HepG2 (cell line): ENCODE measurements around the gene EPHA4. TPM values are rescaled to one million over a fixed set of nuclear protein-coding genes. Genes with fewer than 3 reads are reported as not detected.

Experiments
- ATAC-seq: fragments of 200-7000 bp; cut with Tn5 transposase; 3 replicates; pipeline ENCODE4 v1.9.1; 2020; ENCODE audit warnings: mild to moderate bottlenecking, moderate library complexity
- BruUV-seq: library from RNA; stranded (reverse); fragments of 400-500 nt; replicated peaks from 2 replicates; lab custom pipeline; 2021; lab: Mats Ljungman, UMichigan
- CTCF ChIA-PET: fragments of 300-600 bp; formaldehyde crosslinking; extraction: SDS; loops from one replicate; lab custom pipeline; 2021; ENCODE audit warnings: low total read pairs, inconsistent platforms, low intra/inter-chr PET ratio; lab: Yijun Ruan, JAX
- POLR2A ChIA-PET: fragments of 350-600 bp; sonication (Branson Sonifier 250); formaldehyde crosslinking; loops from one replicate; lab custom pipeline; 2020; ENCODE audit warnings: antibody characterized with exemption, inconsistent platforms; lab: Yijun Ruan, JAX
- DNase-seq: peaks from one replicate; pipeline ENCODE4 v3.0.0-alpha.2; 2015; ENCODE audit warnings: low spot score
- FAIRE-seq: peaks from 3 replicates; lab custom pipeline; 2011; peaks lifted over from hg19 to GRCh38; lab: Jason Lieb, UNC
- H2AFZ ChIP-seq: one replicate; pipeline ENCODE4 v1.6.1; 2011; ENCODE audit warnings: low read length, inconsistent platforms
- H3K27ac ChIP-seq: fragments of 300-600 bp; 3 replicates; pipeline ENCODE4 v1.8.0; 2011; ENCODE audit warnings: mixed run types, mild to moderate bottlenecking, mixed read lengths, low read length, inconsistent platforms; ENCODE audit not compliant: insufficient read depth; ENCODE audit errors: extremely low read length
- H3K27me3 ChIP-seq, 2 experiments: fragments of 200-600 bp in 1 of 2; 2 replicates in 1 of 2; 3 replicates in 1 of 2; pipeline versions ENCODE4 v1.6.0 to v1.8.0; 2011; ENCODE audit warnings: low read length in 2 of 2, mild to moderate bottlenecking in 2 of 2, moderate library complexity in 2 of 2, inconsistent platforms in 1 of 2; ENCODE audit not compliant: insufficient read depth in 2 of 2, control insufficient read depth in 1 of 2
- H3K36me3 ChIP-seq, 2 experiments: fragments of 200-600 bp in 1 of 2; replicated peaks in 1 of 2; 2 replicates in 1 of 2; 3 replicates in 1 of 2; pipeline versions ENCODE4 v1.5.1 to v1.8.0; 2011; ENCODE audit warnings: low read length in 2 of 2, inconsistent platforms in 1 of 2; ENCODE audit not compliant: insufficient read depth in 2 of 2, control insufficient read depth in 1 of 2
- H3K4me1 ChIP-seq: 2 replicates; pipeline ENCODE4 v1.5.1; 2012; ENCODE audit warnings: low read length, inconsistent platforms; ENCODE audit not compliant: insufficient read depth
- H3K4me2 ChIP-seq: 2 replicates; pipeline ENCODE4 v1.6.0; 2011; ENCODE audit warnings: low read depth, low read length, inconsistent platforms
- H3K4me3 ChIP-seq, 3 experiments: fragments of 200-600 bp in 1 of 3; sonication (generic), shearing (Covaris generic) in 1 of 3; replicated peaks in 1 of 3; 2 replicates each; pipeline ENCODE4 v1.5.1; 2011 to 2016; ENCODE audit warnings: low read length in 3 of 3, inconsistent platforms in 2 of 3, low read depth in 2 of 3, mild to moderate bottlenecking in 2 of 3, control low read depth in 1 of 3, mixed read lengths in 1 of 3; ENCODE audit not compliant: insufficient read depth in 1 of 3
- H3K79me2 ChIP-seq: one replicate; pipeline ENCODE4 v1.6.1; 2011; ENCODE audit warnings: low read length, inconsistent platforms; ENCODE audit not compliant: insufficient read depth
- H3K9ac ChIP-seq: 2 replicates; pipeline ENCODE4 v1.6.0; 2011; ENCODE audit warnings: mild to moderate bottlenecking, low read depth, low read length, inconsistent platforms; ENCODE audit not compliant: insufficient read depth
- H3K9me3 ChIP-seq: 2 replicates; pipeline ENCODE4 v1.5.1; 2012; ENCODE audit warnings: mild to moderate bottlenecking, low read length
- H4K20me1 ChIP-seq: 2 replicates; pipeline ENCODE4 v1.6.0; 2011; ENCODE audit warnings: inconsistent platforms, mild to moderate bottlenecking, low read length, moderate library complexity; ENCODE audit not compliant: insufficient read depth
- AKAP8 ChIP-seq: sonication (generic); formaldehyde crosslinking; IDR thresholded peaks from 2 replicates; pipeline ENCODE4 v1.5.1; 2020; ENCODE audit warnings: mild to moderate bottlenecking, missing genetic modification reagents
- RELA ChIP-seq: sonication (generic); formaldehyde crosslinking; IDR thresholded peaks from 2 replicates; pipeline ENCODE4 v1.4.0; 2020; ENCODE audit warnings: missing genetic modification reagents
- REPIN1 ChIP-seq: sonication (generic); formaldehyde crosslinking; IDR thresholded peaks from 2 replicates; pipeline ENCODE4 v1.8.0; 2022; ENCODE audit warnings: missing genetic modification reagents, low read depth, mild to moderate bottlenecking, borderline replicate concordance
- TSC22D2 ChIP-seq: sonication (generic); formaldehyde crosslinking; IDR thresholded peaks from 2 replicates; pipeline ENCODE4 v1.5.1; 2020; ENCODE audit warnings: missing genetic modification reagents, mild to moderate bottlenecking, borderline replicate concordance
- ZNF350 ChIP-seq: sonication (generic); formaldehyde crosslinking; IDR thresholded peaks from 2 replicates; pipeline ENCODE4 v1.4.0; 2020; ENCODE audit warnings: mild to moderate bottlenecking, low read depth, missing genetic modification reagents, borderline replicate concordance
- ZNF772 ChIP-seq: sonication (generic); formaldehyde crosslinking; IDR thresholded peaks from 2 replicates; pipeline ENCODE4 v1.5.0; 2020; ENCODE audit warnings: mild to moderate bottlenecking, missing genetic modification reagents
- WGBS: methylation state at CpG from one replicate; pipeline ENCODE4 v1.1.6; 2017; ENCODE audit warnings: low lambda C conversion rate; 5-methylcytosine and 5-hydroxymethylcytosine counted together
- in situ Hi-C: cut with HindIII; loops from 2 replicates; pipeline ENCODE4 v1.10.0; 2017; ENCODE audit warnings: low pct_unique_long_range_greater_than_20kb; ENCODE audit not compliant: extremely low pct_ligation_motif_present
- intact Hi-C: fragments of 100-400 bp; cut with micrococcal nuclease; formaldehyde crosslinking; loops from one replicate; pipeline ENCODE4 v1.10.0; 2022; ENCODE audit not compliant: unreplicated experiment
- polyA plus RNA-seq, 8 experiments: library from polyadenylated mRNA; depleted of rRNA in 3 of 8; stranded (reverse) in 7 of 8; unstranded in 1 of 8; fragments of >200 nt; fragmentation: Illumina TruSeq in 4 of 8; extraction: Trizol in 4 of 8; gene quantifications; 2 replicates each; pipeline versions ENCODE4 v1.2.1 to v1.2.3, GENCODE V29; 2011 to 2016; ENCODE audit warnings: low read depth in 4 of 8, missing spikeins in 1 of 8, mixed read lengths in 1 of 8; ENCODE audit not compliant: insufficient read depth in 1 of 8
- total RNA-seq, 5 experiments: library from RNA; depleted of rRNA; stranded (reverse); fragments of >200 nt; fragmentation: Illumina TruSeq; extraction: Trizol; gene quantifications; 2 replicates each; pipeline ENCODE4 v1.2.3, GENCODE V29; 2016; ENCODE audit warnings: low read depth in 1 of 5
- TF ChIP-seq, protein P1 (sequence below): sonication (generic); IDR thresholded peaks from 2 replicates; pipeline ENCODE4 v1.6.1; 2016; ENCODE audit warnings: low read depth, borderline replicate concordance
- TF ChIP-seq, protein P2 (sequence below): sonication (generic); formaldehyde crosslinking; IDR thresholded peaks from 2 replicates; pipeline ENCODE4 v1.4.0; 2020; ENCODE audit warnings: mild to moderate bottlenecking, missing genetic modification reagents

The EPHA4 gene
- total and polyA plus RNA-seq, 2 of the 13 experiments (the other 11 are each of a cell fraction or from before 2014, with no cell fraction given): not detected

DNA sequence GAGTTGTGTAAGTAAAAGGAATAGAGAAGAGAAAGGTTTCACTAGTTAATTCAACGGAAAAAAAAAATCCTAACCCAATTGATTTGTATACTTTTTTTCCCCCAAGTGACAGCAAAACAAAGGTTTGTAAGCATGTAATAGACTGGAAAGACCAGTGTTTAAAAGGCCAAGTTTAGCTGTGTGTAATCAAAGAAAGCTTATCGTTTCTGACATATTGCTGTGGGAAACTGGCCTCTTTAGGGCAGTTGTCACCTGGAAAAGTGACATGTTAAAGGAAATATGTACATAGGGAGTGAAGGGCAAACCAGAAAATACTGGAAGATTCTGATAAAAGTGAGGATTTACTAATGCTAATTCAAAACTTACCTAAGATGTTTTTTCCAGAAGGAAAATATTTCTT is 45.9 kb upstream of the EPHA4 start:
- Histone ChIP-seq H3K36me3 (no peaks in the 10 kb centered on the region), H3K4me2 (no peak overlapping the region), H3K27ac (no peak overlapping the region), H2AFZ (no peak overlapping the region), H3K79me2 (no peaks in the 10 kb centered on the region), H3K4me3 (no peak overlapping the region), H4K20me1 (no peaks in the 10 kb centered on the region), H3K9me3 (no peaks in the 10 kb centered on the region), H3K4me1 (no peaks in the 10 kb centered on the region), H3K27me3 (no peaks in the 10 kb centered on the region), H3K9ac (no peak overlapping the region)
- TF ChIP-seq, protein P1, sequence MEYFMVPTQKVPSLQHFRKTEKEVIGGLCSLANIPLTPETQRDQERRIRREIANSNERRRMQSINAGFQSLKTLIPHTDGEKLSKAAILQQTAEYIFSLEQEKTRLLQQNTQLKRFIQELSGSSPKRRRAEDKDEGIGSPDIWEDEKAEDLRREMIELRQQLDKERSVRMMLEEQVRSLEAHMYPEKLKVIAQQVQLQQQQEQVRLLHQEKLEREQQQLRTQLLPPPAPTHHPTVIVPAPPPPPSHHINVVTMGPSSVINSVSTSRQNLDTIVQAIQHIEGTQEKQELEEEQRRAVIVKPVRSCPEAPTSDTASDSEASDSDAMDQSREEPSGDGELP: no peak
- TF ChIP-seq TSC22D2 (CRISPR knock-in tag) (no peak), ZNF772 (CRISPR knock-in tag) (no peak), REPIN1 (CRISPR knock-in tag) (no peak), ZNF350 (CRISPR knock-in tag) (no peak), RELA (CRISPR knock-in tag) (no peak), AKAP8 (CRISPR knock-in tag) (no peak)
- TF ChIP-seq, protein P2, sequence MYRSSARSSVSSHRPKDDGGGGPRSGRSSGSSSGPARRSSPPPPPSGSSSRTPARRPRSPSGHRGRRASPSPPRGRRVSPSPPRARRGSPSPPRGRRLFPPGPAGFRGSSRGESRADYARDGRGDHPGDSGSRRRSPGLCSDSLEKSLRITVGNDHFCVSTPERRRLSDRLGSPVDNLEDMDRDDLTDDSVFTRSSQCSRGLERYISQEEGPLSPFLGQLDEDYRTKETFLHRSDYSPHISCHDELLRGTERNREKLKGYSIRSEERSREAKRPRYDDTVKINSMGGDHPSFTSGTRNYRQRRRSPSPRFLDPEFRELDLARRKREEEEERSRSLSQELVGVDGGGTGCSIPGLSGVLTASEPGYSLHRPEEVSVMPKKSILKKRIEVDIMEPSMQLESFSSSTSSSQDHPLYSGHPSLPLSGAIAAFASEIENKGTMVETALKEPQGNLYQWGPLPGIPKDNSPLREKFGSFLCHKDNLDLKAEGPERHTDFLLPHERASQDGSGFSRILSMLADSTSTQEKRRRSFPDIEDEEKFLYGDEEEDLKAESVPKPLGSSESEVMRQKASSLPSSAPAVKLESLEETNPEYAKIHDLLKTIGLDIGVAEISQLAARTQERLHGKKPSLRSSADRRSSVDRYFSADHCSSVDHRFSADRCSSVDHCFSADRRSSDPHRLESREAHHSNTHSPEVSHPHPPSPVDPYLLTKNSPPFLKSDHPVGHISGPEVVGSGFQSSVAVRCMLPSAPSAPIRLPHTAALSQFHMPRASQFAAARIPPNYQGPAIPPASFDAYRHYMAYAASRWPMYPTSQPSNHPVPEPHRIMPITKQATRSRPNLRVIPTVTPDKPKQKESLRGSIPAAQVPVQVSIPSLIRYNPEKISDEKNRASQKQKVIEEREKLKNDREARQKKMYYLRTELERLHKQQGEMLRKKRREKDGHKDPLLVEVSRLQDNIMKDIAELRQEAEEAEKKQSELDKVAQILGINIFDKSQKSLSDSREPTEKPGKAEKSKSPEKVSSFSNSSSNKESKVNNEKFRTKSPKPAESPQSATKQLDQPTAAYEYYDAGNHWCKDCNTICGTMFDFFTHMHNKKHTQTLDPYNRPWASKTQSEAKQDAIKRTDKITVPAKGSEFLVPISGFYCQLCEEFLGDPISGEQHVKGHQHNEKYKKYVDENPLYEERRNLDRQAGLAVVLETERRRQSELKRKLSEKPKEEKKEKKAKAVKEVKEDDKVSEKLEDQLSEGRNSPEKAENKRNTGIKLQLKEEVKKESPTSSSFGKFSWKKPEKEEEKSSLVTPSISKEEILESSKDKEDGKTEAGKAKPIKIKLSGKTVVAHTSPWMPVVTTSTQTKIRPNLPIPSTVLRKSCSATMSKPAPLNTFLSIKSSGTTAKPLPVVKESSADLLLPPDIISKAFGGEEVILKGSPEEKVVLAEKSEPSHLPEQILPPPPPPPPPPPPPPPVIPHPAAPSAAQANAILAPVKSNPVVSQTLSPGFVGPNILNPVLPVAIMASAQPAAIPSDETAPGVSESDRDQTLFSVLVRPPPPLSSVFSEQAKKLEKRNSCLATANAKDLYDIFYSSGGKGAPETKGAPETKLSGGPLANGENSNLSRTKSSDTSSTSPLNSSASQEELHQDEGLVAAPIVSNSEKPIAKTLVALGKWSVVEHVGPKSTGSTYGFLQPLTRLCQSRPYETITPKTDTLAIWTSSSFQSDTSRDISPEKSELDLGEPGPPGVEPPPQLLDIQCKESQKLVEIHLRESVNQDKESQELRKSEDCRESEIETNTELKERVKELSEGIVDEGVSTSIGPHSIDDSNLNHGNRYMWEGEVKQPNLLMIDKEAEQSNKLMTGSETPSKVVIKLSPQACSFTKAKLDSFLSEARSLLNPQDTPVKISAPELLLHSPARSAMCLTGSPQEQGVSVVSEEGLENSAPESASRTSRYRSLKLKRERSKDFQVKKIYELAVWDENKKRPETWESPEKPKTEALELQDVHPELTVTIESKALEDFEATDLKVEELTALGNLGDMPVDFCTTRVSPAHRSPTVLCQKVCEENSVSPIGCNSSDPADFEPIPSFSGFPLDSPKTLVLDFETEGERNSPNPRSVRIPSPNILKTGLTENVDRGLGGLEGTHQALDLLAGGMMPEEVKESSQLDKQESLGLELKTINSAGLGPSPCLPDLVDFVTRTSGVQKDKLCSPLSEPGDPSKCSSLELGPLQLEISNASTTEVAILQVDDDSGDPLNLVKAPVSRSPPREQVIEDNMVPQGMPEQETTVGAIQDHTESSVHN (CRISPR knock-in tag): no peak
- ATAC-seq: no peak
- CTCF ChIA-PET: no interaction called here
- intact Hi-C loops: no loop called here
- no TSS peak for BruUV-seq
- POLR2A ChIA-PET: no interaction called here
- WGBS: 4% methylated on average over 2 of the region's 2 CpGs
- in situ Hi-C loops: no loop called here
- no peak for DNase-seq
- FAIRE-seq: no peak
